Placental pericyte (primary cell): ENCODE results near the gene FXR1. TPM values are rescaled to one million over a fixed set of nuclear protein-coding genes. Genes with fewer than 3 reads are reported as not detected.

Source experiments
- total RNA-seq: library from RNA; depleted of rRNA; stranded (reverse); fragments of >200 nt; gene quantifications from 2 replicates; pipeline ENCODE4 v1.2.3, GENCODE V29; 2012

Gene FXR1
- 108 and 201 TPM in 2 replicates for total RNA-seq

DNA sequence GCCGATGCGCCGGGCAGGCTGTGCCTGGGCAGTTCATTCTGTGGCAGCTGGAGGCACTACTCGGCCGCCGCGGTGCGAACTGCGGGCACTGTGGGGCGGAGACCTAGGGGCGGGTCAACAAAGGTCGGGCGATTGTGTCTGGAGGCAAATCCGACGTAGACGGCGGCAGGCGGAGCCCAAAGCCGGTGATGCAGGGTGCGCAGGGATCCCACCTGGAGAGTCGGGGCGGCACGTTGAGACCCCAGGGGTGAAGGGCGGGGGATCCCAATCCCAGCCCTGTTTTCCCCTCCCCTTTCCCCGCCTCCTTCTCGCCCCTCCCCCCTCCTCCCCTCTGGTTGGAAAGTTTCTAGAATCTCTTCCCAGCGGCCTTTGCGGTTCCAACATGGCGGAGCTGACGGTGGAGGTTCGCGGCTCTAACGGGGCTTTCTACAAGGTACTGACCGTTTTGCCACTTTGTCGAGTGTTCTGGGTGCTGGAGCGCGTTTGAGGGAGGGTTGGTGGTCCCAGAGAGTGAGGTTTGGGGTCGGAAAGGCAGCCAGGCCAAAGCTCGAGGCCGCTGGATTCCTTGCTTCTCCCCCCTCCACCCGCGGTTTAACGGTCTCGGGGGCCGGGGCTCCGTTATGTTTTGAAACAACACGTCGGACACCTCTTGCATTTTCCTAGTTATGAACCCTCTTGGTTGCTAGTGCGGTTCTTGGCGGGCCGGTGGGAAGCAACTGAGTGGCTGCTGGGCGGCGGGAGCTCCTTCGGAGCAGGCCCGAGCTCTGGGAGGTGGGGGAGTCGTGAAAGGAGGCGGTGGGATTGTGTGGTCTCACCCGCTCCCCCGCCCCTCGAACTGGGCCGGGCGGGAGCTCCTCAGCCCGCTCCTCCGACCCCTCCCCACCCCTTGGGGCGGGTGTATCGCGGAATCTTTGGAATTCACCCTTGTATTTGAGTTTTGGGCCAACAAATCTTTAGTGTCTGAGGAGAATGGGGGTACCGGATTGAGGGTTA lies at the start of gene FXR1:
Gene FXR1, plus strand, starts transcription at position 367 of the 993 bp plus-strand sequence. Its CDS starts 16 bp downstream, at position 383.

DNA sequence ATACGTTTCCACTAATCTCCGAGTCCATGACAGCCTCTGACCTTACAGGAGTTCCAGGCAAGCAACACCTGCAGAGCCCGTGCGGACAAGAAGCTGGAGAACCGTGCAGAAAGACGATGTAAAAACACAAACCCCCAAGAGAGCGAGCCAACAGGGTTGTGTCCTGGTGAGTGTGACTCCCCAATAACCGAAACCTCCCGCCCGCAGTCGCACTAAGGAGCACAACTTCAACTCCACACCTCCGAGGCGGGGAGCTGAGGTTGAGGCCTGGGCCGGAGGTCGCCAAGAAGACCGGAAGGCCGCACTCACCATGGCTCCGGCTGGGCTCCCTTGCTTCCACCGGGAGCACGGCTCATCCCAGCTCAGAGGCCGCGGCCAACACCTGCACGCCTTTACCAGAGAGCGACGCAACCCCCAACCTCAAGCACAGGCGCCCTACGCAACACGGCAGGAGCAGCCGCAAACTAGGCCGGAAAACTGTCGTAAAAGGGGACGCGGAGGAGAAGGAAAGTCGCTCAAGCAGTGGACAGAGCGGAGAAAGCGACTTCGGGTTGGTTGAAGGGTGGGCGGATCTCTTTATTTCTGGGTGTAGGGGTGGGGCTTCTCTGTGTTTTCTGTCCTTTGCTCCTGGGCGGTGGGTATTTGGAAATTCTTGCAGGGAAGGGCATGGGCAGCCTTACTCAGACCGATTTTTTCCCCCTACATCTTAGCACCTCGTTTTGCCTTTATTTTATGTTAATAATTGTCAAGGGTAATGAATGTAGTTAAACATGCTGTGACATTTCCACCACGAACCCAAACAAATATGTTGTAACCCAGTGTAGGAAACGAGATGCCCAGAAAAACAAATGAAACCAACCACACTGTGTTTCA lies 77.1 kb downstream of the FXR1 start, which contains the start of gene DNAJC19:
Gene DNAJC19, minus strand, starts transcription at position 446 of the 873 bp plus-strand sequence. Its CDS starts 134 bp downstream, at position 312.

Other genes starting within 250 kb of the FXR1 start
- not detected in 2 replicates for gene CCDC39, start 233.2 kb upstream of the FXR1 start, total RNA-seq
- gene DNAJC19, start 77.1 kb downstream of the FXR1 start, total RNA-seq: 16.4 and 18.9 TPM in 2 replicates